Neural cell (in vitro differentiated cells): ENCODE data around the gene NUDT7.

Experiments used
- CTCF ChIP-seq: fragments of 450-650 bp; IDR thresholded peaks from 2 replicates; pipeline ENCODE4 v1.5.1; 2014; ENCODE audit warnings: antibody characterized with exemption, mild to moderate bottlenecking, moderate library complexity; ENCODE audit not compliant: poor library complexity, severe bottlenecking
- EZH2 ChIP-seq: fragments of 200-600, 300-800 bp; shearing (Covaris generic), sonication (generic); IDR thresholded peaks from 2 replicates; pipeline ENCODE4 v1.6.1; 2014; ENCODE audit warnings: antibody characterized with exemption, low read length, borderline replicate concordance, mild to moderate bottlenecking; ENCODE audit not compliant: insufficient read depth, poor library complexity, severe bottlenecking
- POLR2AphosphoS5 ChIP-seq: IDR thresholded peaks from 2 replicates; pipeline ENCODE4 v1.6.1; 2012
- RAD21 ChIP-seq: fragments of 450-650 bp; conservative IDR thresholded peaks from 2 replicates; pipeline ENCODE4 v1.6.1; 2014; ENCODE audit warnings: antibody characterized with exemption, mild to moderate bottlenecking, moderate library complexity
- REST ChIP-seq: IDR thresholded peaks from 2 replicates; pipeline ENCODE4 v1.6.1; 2012; ENCODE audit warnings: borderline replicate concordance

GRCh38 chr16:77759821-77760220 is 37.5 kb downstream of the NUDT7 start:
- TF ChIP-seq CTCF (no peak), POLR2AphosphoS5 (no peak), RAD21 (no peak), REST (no peak), EZH2 (no peak)
